NCI-H2029 treated with DMSO at 0.1 percent for 48 hours (cell line): ENCODE data around the gene ZSCAN26.
"Not testable (repeated sequence)": the region's sequence is repeated elsewhere in the genome, so short reads cannot be mapped to it uniquely, and the experiment has no call there.

Experiments used
- DNase-seq: peaks from one replicate; lab custom pipeline; 2025; lab: John Stamatoyannopoulos, UW

ZSCAN26 gene

GRCh38 chr6:28257042-28257441, 9.9 kb upstream of the ZSCAN26 start:
- DNase-seq, result no peak

- DNase-seq, result no peak
Observed at GRCh38 chr6:28258877-28259777, 7.8 kb upstream of the ZSCAN26 start, which contains the start of gene NKAPL. Gene NKAPL (plus strand): TSS chr6:28259297. CDS start chr6:28259372, 75 bp downstream.

- DNase-seq, result no peak
Observed at GRCh38 chr6:28263922-28264321, 3.0 kb upstream of the ZSCAN26 start.

GRCh38 chr6:28264834-28265401, 2.0 kb upstream of the ZSCAN26 start:
- DNase-seq, result no peak

- DNase-seq, result no peak
Observed at GRCh38 chr6:28266563-28266961, 381 bp upstream of the ZSCAN26 start.

- no peak for DNase-seq
Observed at GRCh38 chr6:28267695-28268059, 734 bp downstream of the ZSCAN26 start.

GRCh38 chr6:28269492-28269891, 2.5 kb downstream of the ZSCAN26 start:
- no peak for DNase-seq

- DNase-seq, result no peak
Observed at GRCh38 chr6:28274888-28275287, 7.9 kb downstream of the ZSCAN26 start.

GRCh38 chr6:28277746-28278145, 10.8 kb downstream of the ZSCAN26 start:
- DNase-seq, result no peak

- no peak for DNase-seq
Observed at GRCh38 chr6:28280595-28281287, 13.8 kb downstream of the ZSCAN26 start.

- DNase-seq, result peak; percentile 42
Observed at GRCh38 chr6:28281288-28282064, 14.5 kb downstream of the ZSCAN26 start, which contains the start of gene PGBD1. Gene PGBD1 (plus strand): TSS chr6:28281572. CDS start chr6:28283814, 2,242 bp downstream.

GRCh38 chr6:28282926-28283325, 16.0 kb downstream of the ZSCAN26 start:
- no peak for DNase-seq

GRCh38 chr6:28291573-28291972, 24.6 kb downstream of the ZSCAN26 start:
- DNase-seq, result no peak

GRCh38 chr6:28295326-28295725, 28.4 kb downstream of the ZSCAN26 start:
- no peak for DNase-seq

GRCh38 chr6:28296520-28297060, 29.6 kb downstream of the ZSCAN26 start:
- no peak for DNase-seq

- DNase-seq, result no peak
Observed at GRCh38 chr6:28303570-28303969, 36.6 kb downstream of the ZSCAN26 start.

GRCh38 chr6:28306363-28306762, 39.4 kb downstream of the ZSCAN26 start:
- not testable (repeated sequence) for DNase-seq

GRCh38 chr6:28311139-28311823, 44.3 kb downstream of the ZSCAN26 start:
- DNase-seq, result no peak

GRCh38 chr6:28312939-28313338, 46.0 kb downstream of the ZSCAN26 start:
- DNase-seq, result no peak

GRCh38 chr6:28315628-28316027, 48.7 kb downstream of the ZSCAN26 start:
- DNase-seq, result no peak

GRCh38 chr6:28317866-28318265, 50.9 kb downstream of the ZSCAN26 start:
- not testable (repeated sequence) for DNase-seq
